ENCODE data around the gene ADGRL3. TPM values are rescaled to one million over a fixed set of nuclear protein-coding genes. Genes with fewer than 3 reads are reported as not detected.

Gene ADGRL3
- total RNA-seq: 0.19 and 0.21 TPM in 2 replicates

DNA sequence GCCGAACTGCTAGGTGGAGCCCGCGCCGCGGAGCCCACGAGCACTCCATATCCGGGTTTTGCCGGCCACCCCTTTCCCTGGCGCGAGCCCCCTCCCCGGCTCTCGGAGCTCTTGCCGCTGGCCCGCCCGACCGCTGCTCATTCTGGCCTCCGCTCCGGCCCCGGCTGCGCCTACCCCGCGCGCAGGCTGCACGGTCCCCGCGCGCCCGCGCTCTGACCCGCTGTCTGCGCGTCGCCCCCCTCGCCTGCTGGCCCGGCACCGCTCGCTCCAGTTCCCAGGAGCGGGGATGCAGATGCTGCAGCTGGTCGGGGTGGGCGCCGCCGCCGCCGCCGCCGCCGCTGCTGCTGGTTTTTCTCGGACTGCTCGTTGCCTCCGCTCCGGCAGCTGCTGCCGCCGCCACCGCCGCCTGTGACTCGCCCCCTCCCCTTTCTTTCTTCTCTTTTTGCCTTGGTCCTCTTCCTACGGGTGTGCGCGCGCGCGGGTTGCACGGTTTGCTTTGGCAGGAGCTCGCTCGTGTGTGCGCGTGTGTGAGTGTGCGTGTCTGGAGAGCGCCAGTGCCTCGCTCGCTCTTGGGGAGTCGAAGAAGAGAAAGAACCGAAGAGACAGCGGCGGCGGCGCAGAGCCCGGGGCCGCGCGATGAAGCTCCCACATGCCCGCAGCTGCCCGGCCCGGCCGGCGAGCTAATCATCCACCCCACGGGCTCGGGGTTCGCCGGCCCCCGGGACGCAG lies at the start of gene ADGRL3:
ADGRL3 (plus strand) TSS at position 140 of the 729 bp plus-strand sequence.

